A549 treated with DMSO at 1 μM for 4 hours (cell line): ENCODE measurements around the gene NXT1. TPM values are rescaled to one million over a fixed set of nuclear protein-coding genes. Genes with fewer than 3 reads are reported as not detected.

Experiments
- total RNA-seq: library from RNA; stranded (reverse); fragments of 200-300 nt; extraction: Qiagen RNA extraction; gene quantifications from 5 replicates; pipeline ENCODE4 v1.2.3, GENCODE V29; 2022; ENCODE audit warnings: low read depth

The NXT1 gene
- total RNA-seq, result 57.9 to 74.5 TPM (median 70.9 TPM) in 5 replicates

GRCh38 chr20:23350196-23350903, at the start of gene NXT1:
TSS of gene NXT1 (plus strand) at chr20:23350791. CDS start at chr20:23354042, 3,251 bp downstream.

GRCh38 chr20:23361476-23362391, 11.1 kb downstream of the NXT1 start, which contains the start of gene GZF1:
TSS of gene GZF1 (plus strand) at chr20:23362182. CDS start at chr20:23364384, 2,202 bp downstream.

Other genes with a start within 250 kb of the NXT1 start
- 9.5 to 13.2 TPM (median 11.6 TPM) in 5 replicates for gene GZF1, start 11.4 kb downstream of the NXT1 start, total RNA-seq
- 3.2 to 4.2 TPM (median 3.9 TPM) in 5 replicates for gene NAPB, start 70.7 kb downstream of the NXT1 start, total RNA-seq
- not detected in 5 replicates for gene CSTL1, start 88.9 kb downstream of the NXT1 start, total RNA-seq
- gene CST11, start 102.1 kb downstream of the NXT1 start, total RNA-seq, result not detected in 5 replicates
- not detected in 5 replicates for gene CST8, start 140.3 kb downstream of the NXT1 start, total RNA-seq
- not detected in 5 replicates for gene CST9L, start 217.7 kb downstream of the NXT1 start, total RNA-seq